ENCODE results near the gene NISCH. TPM values are rescaled to one million over a fixed set of nuclear protein-coding genes. Genes with fewer than 3 reads are reported as not detected.

NISCH gene
- total RNA-seq, 1 donor from 2014 or later = 71.6 TPM

DNA sequence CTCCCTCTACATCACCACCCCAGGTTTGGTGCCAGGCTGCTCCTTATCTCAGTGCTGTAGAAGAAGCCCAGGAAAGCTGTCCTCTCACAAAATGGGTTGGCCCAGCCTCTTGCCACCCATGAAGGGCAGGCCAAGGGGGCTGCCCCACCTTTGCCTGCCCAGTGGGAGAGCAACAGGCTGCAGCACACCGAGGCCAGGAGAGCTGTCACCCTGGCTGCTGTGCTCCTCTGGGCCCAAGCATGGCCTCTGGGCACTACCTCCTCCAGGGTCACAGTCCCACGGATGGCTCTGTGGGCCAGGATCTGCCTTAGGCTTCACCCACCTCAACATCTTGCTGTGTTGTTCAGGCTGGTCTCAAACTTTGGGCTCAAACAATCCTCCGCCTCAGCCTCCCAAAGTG is 33.3 kb downstream of the NISCH start:
- no peak for DNase-seq (ENCODE audit: low spot score)

- DNase-seq (ENCODE audit: low spot score) = no peak
Observed at GRCh38 chr3:52489453-52489852, 34.0 kb downstream of the NISCH start.

- no peak for DNase-seq (ENCODE audit: low spot score)
Observed at GRCh38 chr3:52490035-52490938, 34.9 kb downstream of the NISCH start.

- no peak for DNase-seq (ENCODE audit: low spot score)
Observed at GRCh38 chr3:52490939-52491526, 35.6 kb downstream of the NISCH start.

GRCh38 chr3:52492059-52492458 is 36.7 kb downstream of the NISCH start:
- DNase-seq (ENCODE audit: low spot score) = no peak

DNA sequence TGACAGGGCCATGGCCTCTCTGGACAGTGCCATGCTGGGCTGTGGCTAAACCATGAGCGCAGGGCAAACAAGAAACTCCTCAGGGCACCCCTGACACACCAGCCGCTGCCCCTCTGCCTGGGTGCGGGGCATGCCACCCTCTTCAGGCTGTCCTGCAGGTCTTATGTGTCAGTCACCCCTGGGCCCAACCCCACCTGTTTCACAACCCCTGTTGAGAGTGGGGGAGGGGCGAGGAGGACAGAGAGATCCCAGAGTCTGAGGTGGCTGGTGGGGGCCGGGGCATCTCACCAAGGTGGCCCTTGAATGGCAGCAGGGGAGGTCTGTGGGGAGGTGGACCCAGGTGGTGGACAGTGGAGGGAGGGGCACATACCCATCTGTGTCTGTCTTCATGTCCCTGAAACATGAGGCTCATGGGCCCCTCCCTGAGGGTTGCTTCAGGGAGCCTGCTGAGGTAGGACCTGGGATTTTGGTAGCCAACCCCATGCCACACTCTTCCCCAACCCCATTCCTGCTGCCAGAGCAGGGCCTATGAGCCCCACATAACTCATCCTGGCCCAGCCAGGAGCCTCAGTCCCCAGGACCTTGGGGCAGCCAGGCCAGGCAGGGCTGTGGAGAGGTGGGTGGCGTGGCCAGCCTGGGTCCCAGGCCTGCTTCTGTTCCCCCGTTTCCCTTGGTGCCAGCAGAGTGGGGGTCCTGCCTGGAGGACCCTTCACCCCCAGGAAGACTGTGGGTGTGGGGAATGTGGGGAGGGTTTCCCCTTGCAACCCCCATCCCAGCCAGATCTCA is 38.0 kb downstream of the NISCH start:
- no peak for DNase-seq (ENCODE audit: low spot score)

DNA sequence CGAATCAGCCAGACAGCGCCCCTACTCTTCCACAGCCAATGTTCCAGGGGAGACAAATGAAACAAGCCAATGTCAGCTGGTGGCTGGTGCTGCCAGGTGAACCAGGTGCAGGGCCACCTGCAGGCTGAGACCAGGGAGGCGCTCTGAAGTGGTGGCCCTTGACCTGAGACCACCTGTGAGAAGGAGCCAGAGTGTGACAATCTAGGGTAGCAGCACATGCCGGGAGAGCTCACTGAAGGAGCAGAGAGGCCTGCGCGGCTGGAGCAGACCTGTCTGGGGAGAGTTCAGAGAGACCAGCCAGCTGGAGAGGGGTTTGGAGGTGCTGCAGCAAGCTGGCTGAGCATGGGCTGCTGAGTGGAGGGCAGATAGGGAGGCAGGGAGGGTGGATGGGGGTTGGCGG is 39.0 kb downstream of the NISCH start:
- no peak for DNase-seq (ENCODE audit: low spot score)

DNA sequence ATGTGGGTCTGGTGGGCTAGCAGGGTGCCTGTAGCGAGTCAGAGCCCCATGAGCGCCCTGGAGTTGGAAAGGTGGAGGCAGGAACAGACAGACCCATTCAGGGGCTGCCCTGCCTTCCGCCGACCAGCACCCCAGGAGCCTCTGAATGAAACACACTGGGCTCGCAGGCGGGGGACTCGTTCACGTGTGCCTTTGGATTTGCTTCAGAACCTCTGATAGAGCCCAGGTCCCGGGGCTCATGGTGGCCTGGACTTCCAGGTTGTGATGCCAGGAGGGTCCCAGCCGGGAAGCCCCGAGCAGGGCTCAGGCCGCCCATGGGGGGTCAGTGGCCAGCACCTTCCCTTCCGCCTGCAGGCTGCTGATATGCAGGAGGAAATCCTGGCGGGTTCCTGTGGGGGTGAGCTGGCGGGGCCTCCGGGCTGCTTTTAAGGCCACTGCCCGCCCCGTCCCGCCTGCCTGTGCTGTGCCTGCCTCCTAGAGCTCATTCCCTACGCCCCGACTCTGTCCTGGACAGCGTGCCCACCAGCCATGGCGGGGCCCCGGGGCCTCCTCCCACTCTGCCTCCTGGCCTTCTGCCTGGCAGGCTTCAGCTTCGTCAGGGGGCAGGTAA is 39.6 kb downstream of the NISCH start, which contains the start of gene STAB1:
STAB1 (plus strand) TSS at position 453 of the 610 bp plus-strand sequence; CDS start at position 529, 76 bp downstream.
- DNase-seq (ENCODE audit: low spot score) = no peak

GRCh38 chr3:52495777-52496602 is 40.6 kb downstream of the NISCH start:
- DNase-seq (ENCODE audit: low spot score) = no peak

DNA sequence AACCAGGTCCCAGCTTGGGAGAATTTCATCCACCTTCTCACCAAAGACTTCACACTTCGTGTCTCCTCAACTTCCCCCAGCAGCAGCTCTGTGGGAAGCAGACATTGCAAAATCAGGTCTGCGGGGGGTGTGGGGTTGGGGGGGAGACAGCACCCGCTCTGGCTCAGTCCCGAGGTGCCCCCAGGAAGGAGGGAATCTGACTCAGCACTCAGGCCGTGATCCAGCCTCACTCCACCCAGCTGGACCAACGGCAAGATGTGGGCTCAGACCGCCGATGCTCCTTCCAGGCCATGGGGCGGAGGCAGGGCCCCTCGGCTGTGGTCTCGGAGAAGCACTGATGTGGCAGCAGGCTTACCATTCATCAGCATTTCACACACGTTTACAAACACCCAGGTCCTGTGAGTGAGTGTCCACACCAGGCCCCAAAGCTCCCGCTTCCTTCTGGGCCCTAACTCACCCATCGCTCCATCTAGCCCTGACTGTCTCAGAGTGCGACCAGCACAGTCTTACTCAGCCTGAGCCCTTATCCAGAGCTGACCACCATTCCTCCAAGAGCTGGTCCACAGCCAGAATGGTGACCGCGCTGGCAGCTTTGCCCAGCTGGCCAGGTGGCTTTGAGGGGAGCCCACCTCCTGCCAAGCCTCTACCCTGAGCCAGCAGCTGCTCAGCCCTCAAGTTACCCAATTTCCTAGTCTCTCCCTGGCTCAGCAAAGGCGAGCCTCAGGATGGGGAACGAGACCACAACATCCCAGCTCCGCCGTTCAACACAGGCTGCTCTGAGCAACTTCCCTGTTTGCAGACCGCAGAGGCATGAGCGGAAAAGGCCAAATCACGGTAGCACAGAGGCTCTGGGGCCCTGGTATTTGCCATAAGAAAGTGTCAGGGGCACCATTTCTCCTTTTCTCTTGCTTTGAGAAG is 43.0 kb downstream of the NISCH start:
- DNase-seq (ENCODE audit: low spot score) = no peak

GRCh38 chr3:52501046-52501445 is 45.6 kb downstream of the NISCH start:
- no peak for DNase-seq (ENCODE audit: low spot score)

DNA sequence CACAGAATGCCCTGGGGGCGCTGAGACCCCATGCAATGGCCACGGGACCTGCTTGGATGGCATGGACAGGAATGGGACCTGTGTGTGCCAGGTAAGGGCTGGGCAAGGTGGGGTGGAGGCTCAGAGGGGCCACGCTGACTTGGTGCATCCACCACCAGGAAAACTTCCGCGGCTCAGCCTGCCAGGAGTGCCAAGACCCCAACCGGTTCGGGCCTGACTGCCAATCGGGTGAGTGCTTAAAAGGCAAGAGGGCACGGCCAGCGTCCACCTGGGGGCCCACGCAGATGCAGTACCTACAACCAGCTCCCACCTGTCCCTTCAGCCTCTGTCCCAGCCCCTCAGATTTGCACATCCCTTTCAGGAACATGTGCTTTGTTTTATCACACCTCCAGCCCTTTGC is 46.6 kb downstream of the NISCH start:
- DNase-seq (ENCODE audit: low spot score) = no peak

GRCh38 chr3:52502808-52503350 is 47.5 kb downstream of the NISCH start:
- DNase-seq (ENCODE audit: low spot score) = no peak

GRCh38 chr3:52503788-52504424 is 48.5 kb downstream of the NISCH start:
- no peak for DNase-seq (ENCODE audit: low spot score)

DNA sequence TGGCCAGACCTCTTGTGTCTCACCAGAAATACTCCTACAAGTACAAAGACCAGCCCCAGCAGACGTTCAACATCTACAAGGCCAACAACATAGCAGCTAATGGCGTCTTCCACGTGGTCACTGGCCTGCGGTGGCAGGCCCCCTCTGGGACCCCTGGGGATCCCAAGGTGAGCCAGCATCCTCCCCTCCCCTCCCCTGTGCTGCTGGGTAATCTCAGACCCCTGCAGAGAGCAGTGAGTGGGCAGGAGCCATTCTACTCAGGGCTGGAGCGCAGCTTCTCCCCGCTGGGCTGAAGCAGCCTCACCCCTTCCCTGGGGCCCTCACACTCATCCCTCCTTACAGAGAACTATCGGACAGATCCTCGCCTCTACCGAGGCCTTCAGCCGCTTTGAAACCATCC is 49.6 kb downstream of the NISCH start:
- no peak for DNase-seq (ENCODE audit: low spot score)

GRCh38 chr3:52506266-52506966 is 51.0 kb downstream of the NISCH start:
- DNase-seq (ENCODE audit: low spot score) = no peak

- DNase-seq (ENCODE audit: low spot score) = no peak
Observed at GRCh38 chr3:52507359-52507758, 52.0 kb downstream of the NISCH start.

GRCh38 chr3:52509753-52510328 is 54.4 kb downstream of the NISCH start:
- no peak for DNase-seq (ENCODE audit: low spot score)

Measured in mesenteric fat pad (tissue), 1 donor.